Cardiac fibroblast (primary cell): ENCODE measurements around the gene AKAP6.

Experiments
- DNase-seq, 2 donors: peaks; one replicate each; pipeline versions ENCODE4 v3.0.0 to v3.0.0-alpha.2; 2010; ENCODE audit warnings: low read depth in 2 of 2
- H3K4me3 ChIP-seq, 2 donors: replicated peaks in 1 of 2; 1 replicate in 1 of 2; 2 replicates in 1 of 2; pipeline ENCODE4 v1.5.1; 2011; ENCODE audit warnings: low read depth in 2 of 2, low read length in 2 of 2, mild to moderate bottlenecking in 2 of 2, moderate library complexity in 1 of 2
- CTCF ChIP-seq: IDR thresholded peaks from one replicate; pipeline ENCODE4 v1.5.1; 2011; ENCODE audit warnings: low read depth, mild to moderate bottlenecking, low read length, inconsistent platforms

The AKAP6 gene

GRCh38 chr14:32358781-32359180 lies 29.7 kb downstream of the AKAP6 start:
- H3K4me3 ChIP-seq, result no peak overlapping the region
- no peak for DNase-seq
- TF ChIP-seq CTCF, result no peak

DNA sequence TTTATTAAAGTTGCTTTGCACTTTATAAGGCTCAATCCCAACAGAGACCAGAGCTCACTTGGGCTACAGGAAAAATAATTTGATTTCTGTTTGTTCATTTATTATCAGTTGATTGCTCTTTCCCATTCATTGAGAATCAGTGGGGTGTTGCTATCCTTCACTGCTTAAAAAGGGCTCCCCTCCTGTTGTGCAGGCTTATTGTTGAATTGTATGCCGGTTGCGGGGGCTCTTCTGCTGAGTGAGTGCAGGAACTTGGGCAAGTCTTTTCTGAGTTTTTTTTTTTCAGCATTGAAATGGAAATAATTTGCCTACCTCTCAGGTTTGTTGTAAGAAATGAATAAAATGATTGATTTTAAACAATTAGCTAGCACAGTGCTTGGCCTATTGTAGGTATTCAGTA lies 32.6 kb downstream of the AKAP6 start:
- no peak for TF ChIP-seq CTCF
- H3K4me3 ChIP-seq, result no peak overlapping the region
- DNase-seq, result no peak

DNA sequence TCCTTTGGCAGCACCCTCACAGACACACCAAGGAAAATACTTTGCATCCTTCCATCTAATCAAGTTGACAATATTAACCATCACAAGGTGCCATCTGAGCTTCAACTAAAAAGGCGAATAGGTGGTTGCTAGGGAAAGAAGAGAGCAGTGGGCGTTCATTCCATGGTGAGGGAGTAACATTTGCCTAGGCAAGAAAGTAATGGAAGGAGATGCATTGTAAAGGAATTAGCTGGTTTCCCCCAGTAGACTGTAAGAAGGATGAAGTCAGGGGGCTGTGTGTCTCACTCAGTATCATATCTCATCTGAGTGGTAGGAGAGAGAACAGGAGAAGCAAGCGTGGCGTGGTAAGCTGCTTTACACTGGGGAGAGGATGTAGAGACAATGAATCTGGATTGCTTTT lies 34.7 kb downstream of the AKAP6 start:
- H3K4me3 ChIP-seq, result no peak overlapping the region
- no peak for TF ChIP-seq CTCF
- DNase-seq, result no peak

GRCh38 chr14:32364941-32365340 lies 35.8 kb downstream of the AKAP6 start:
- TF ChIP-seq CTCF, result no peak
- DNase-seq, result no peak
- H3K4me3 ChIP-seq, result no peak overlapping the region

- H3K4me3 ChIP-seq, result no peak overlapping the region
- peak; percentile 47 for TF ChIP-seq CTCF
- peak; percentile 55 to 80 for DNase-seq
These were observed 37.3 kb downstream of the AKAP6 start for GRCh38 chr14:32366256-32366879.

GRCh38 chr14:32366986-32367385 lies 37.9 kb downstream of the AKAP6 start:
- no peak overlapping the region for H3K4me3 ChIP-seq
- TF ChIP-seq CTCF, result no peak
- peak; percentile 60 to 86 for DNase-seq

- DNase-seq, result peak in 1 of 2 donors; percentile 63
- TF ChIP-seq CTCF, result no peak
- no peak overlapping the region for H3K4me3 ChIP-seq
These were observed 38.4 kb downstream of the AKAP6 start for GRCh38 chr14:32367516-32367915.
